ENCODE measurements around the gene ALG14.
A peak's percentile ranks its signal among the peaks of the same experiment; 100 is the strongest.

ALG14 gene

DNA sequence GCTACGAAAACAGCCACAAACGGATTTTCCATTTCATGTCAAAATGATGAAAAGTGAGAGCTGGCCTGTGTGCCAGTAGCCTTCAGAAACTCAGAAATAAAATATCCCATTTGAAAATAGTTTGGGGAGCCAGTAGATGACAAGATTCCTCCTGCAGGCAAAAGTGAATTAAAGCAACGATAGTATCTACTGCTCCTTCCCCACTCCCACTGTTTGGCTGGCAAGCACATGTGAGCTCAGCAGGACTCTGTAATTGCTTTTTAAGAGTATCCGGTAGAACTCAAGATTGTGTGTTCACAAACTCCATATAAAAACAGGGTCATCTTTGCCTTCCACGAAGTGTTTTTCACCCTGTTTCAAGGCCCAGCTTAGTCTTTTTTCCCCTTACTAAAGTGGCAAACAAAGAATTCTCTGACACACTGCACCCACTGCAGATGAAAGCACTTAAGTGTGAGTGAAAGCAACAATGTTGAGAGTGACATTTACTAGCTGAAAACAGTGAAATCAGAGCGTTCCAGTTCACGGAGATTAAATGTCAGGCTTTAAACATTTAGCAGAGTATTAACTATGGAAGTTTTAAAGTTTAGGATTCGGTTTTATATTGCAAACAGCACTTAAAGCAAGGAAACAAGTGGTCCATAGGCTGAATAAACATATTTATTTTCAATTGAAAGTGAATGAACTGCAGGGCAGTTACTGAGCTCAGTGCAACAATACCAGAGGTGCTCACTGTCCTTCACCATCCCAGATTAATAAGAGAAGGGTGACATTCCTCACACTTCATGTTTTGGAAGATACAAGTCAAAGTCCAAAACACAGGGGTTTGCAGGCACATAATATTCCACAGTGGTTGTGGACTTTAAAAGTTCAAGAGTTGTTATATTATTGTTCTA, 70.0 kb downstream of the ALG14 start (continued):
- TF ChIP-seq, protein P1, sequence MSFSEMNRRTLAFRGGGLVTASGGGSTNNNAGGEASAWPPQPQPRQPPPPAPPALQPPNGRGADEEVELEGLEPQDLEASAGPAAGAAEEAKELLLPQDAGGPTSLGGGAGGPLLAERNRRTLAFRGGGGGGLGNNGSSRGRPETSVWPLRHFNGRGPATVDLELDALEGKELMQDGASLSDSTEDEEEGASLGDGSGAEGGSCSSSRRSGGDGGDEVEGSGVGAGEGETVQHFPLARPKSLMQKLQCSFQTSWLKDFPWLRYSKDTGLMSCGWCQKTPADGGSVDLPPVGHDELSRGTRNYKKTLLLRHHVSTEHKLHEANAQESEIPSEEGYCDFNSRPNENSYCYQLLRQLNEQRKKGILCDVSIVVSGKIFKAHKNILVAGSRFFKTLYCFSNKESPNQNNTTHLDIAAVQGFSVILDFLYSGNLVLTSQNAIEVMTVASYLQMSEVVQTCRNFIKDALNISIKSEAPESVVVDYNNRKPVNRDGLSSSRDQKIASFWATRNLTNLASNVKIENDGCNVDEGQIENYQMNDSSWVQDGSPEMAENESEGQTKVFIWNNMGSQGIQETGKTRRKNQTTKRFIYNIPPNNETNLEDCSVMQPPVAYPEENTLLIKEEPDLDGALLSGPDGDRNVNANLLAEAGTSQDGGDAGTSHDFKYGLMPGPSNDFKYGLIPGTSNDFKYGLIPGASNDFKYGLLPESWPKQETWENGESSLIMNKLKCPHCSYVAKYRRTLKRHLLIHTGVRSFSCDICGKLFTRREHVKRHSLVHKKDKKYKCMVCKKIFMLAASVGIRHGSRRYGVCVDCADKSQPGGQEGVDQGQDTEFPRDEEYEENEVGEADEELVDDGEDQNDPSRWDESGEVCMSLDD (tag by site-specific recombination; IDR thresholded peaks at IDR 0.05): no peak
- TF ChIP-seq, protein P2, sequence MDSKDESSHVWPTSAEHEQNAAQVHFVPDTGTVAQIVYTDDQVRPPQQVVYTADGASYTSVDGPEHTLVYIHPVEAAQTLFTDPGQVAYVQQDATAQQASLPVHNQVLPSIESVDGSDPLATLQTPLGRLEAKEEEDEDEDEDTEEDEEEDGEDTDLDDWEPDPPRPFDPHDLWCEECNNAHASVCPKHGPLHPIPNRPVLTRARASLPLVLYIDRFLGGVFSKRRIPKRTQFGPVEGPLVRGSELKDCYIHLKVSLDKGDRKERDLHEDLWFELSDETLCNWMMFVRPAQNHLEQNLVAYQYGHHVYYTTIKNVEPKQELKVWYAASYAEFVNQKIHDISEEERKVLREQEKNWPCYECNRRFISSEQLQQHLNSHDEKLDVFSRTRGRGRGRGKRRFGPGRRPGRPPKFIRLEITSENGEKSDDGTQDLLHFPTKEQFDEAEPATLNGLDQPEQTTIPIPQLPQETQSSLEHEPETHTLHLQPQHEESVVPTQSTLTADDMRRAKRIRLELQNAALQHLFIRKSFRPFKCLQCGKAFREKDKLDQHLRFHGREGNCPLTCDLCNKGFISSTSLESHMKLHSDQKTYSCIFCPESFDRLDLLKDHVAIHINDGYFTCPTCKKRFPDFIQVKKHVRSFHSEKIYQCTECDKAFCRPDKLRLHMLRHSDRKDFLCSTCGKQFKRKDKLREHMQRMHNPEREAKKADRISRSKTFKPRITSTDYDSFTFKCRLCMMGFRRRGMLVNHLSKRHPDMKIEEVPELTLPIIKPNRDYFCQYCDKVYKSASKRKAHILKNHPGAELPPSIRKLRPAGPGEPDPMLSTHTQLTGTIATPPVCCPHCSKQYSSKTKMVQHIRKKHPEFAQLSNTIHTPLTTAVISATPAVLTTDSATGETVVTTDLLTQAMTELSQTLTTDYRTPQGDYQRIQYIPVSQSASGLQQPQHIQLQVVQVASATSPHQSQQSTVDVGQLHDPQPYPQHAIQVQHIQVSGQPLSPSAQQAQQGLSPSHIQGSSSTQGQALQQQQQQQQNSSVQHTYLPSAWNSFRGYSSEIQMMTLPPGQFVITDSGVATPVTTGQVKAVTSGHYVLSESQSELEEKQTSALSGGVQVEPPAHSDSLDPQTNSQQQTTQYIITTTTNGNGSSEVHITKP (tag by site-specific recombination; IDR thresholded peaks at IDR 0.05): no peak
- TF ChIP-seq, protein P3, sequence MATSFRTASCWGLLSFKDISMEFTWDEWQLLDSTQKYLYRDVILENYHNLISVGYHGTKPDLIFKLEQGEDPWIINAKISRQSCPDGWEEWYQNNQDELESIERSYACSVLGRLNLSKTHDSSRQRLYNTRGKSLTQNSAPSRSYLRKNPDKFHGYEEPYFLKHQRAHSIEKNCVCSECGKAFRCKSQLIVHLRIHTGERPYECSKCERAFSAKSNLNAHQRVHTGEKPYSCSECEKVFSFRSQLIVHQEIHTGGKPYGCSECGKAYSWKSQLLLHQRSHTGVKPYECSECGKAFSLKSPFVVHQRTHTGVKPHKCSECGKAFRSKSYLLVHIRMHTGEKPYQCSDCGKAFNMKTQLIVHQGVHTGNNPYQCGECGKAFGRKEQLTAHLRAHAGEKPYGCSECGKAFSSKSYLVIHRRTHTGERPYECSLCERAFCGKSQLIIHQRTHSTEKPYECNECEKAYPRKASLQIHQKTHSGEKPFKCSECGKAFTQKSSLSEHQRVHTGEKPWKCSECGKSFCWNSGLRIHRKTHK (tag by site-specific recombination; IDR thresholded peaks at IDR 0.05): no peak
- TF ChIP-seq ZBTB7A (tag by site-specific recombination; IDR thresholded peaks at IDR 0.05; ENCODE audit: low read depth) (no peak), GLIS1 (tag by site-specific recombination; IDR thresholded peaks at IDR 0.05) (peak; percentile 10; the same call in 1 of the 2 replicates), ZBTB1 (tag by site-specific recombination; IDR thresholded peaks at IDR 0.05) (no peak), IKZF3 (tag by site-specific recombination; IDR thresholded peaks at IDR 0.05) (peak; percentile 38; the same call in 1 of the 2 replicates), ZNF16 (tag by site-specific recombination; IDR thresholded peaks at IDR 0.05; ENCODE audit: low read depth) (no peak), ZNF146 (tag by site-specific recombination; IDR thresholded peaks at IDR 0.05) (no peak), ZNF202 (tag by site-specific recombination; IDR thresholded peaks at IDR 0.05; ENCODE audit: borderline replicate concordance) (no peak), GLIS2 (tag by site-specific recombination; IDR thresholded peaks at IDR 0.05) (no peak), ZNF596 (tag by site-specific recombination; IDR thresholded peaks at IDR 0.05) (no peak), ZNF184 (tag by site-specific recombination; IDR thresholded peaks at IDR 0.05) (peak; percentile 24; the same call in 1 of the 2 replicates), ZNF350 (tag by site-specific recombination; IDR thresholded peaks at IDR 0.05) (no peak), ZNF426 (tag by site-specific recombination; IDR thresholded peaks at IDR 0.05) (no peak), ZEB2 (tag by site-specific recombination; IDR thresholded peaks at IDR 0.05) (no peak), WT1 (tag by site-specific recombination; IDR thresholded peaks at IDR 0.05) (no peak)
- TF ChIP-seq, protein P4, sequence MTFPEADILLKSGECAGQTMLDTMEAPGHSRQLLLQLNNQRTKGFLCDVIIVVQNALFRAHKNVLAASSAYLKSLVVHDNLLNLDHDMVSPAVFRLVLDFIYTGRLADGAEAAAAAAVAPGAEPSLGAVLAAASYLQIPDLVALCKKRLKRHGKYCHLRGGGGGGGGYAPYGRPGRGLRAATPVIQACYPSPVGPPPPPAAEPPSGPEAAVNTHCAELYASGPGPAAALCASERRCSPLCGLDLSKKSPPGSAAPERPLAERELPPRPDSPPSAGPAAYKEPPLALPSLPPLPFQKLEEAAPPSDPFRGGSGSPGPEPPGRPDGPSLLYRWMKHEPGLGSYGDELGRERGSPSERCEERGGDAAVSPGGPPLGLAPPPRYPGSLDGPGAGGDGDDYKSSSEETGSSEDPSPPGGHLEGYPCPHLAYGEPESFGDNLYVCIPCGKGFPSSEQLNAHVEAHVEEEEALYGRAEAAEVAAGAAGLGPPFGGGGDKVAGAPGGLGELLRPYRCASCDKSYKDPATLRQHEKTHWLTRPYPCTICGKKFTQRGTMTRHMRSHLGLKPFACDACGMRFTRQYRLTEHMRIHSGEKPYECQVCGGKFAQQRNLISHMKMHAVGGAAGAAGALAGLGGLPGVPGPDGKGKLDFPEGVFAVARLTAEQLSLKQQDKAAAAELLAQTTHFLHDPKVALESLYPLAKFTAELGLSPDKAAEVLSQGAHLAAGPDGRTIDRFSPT (tag by site-specific recombination; IDR thresholded peaks at IDR 0.05): 0 out of 2 replicates have a peak, but pooled peaks have one; percentile 41
- TF ChIP-seq, protein P5, sequence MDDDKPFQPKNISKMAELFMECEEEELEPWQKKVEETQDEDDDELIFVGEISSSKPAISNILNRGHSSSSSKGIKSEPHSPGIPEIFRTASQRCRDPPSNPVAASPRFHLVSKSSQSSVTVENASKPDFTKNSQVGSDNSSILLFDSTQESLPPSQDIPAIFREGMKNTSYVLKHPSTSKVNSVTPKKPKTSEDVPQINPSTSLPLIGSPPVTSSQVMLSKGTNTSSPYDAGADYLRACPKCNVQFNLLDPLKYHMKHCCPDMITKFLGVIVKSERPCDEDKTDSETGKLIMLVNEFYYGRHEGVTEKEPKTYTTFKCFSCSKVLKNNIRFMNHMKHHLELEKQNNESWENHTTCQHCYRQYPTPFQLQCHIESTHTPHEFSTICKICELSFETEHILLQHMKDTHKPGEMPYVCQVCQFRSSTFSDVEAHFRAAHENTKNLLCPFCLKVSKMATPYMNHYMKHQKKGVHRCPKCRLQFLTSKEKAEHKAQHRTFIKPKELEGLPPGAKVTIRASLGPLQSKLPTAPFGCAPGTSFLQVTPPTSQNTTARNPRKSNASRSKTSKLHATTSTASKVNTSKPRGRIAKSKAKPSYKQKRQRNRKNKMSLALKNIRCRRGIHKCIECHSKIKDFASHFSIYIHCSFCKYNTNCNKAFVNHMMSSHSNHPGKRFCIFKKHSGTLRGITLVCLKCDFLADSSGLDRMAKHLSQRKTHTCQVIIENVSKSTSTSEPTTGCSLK (tag by site-specific recombination; IDR thresholded peaks at IDR 0.05): no peak
- TF ChIP-seq, protein P6, sequence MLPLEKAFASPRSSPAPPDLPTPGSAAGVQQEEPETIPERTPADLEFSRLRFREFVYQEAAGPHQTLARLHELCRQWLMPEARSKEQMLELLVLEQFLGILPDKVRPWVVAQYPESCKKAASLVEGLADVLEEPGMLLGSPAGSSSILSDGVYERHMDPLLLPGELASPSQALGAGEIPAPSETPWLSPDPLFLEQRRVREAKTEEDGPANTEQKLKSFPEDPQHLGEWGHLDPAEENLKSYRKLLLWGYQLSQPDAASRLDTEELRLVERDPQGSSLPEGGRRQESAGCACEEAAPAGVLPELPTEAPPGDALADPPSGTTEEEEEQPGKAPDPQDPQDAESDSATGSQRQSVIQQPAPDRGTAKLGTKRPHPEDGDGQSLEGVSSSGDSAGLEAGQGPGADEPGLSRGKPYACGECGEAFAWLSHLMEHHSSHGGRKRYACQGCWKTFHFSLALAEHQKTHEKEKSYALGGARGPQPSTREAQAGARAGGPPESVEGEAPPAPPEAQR (tag by site-specific recombination; IDR thresholded peaks at IDR 0.05): no peak
- TF ChIP-seq, protein P7, sequence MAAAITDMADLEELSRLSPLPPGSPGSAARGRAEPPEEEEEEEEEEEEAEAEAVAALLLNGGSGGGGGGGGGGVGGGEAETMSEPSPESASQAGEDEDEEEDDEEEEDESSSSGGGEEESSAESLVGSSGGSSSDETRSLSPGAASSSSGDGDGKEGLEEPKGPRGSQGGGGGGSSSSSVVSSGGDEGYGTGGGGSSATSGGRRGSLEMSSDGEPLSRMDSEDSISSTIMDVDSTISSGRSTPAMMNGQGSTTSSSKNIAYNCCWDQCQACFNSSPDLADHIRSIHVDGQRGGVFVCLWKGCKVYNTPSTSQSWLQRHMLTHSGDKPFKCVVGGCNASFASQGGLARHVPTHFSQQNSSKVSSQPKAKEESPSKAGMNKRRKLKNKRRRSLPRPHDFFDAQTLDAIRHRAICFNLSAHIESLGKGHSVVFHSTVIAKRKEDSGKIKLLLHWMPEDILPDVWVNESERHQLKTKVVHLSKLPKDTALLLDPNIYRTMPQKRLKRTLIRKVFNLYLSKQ (tag by site-specific recombination; IDR thresholded peaks at IDR 0.05; ENCODE audit: borderline replicate concordance): no peak

Measured in HEK293 (cell line).